KOPT-K1 (cell line): ENCODE data around the gene MPHOSPH9.
A peak's percentile ranks its signal among the peaks of the same experiment; 100 is the strongest.
"Not testable (repeated sequence)": the region's sequence is repeated elsewhere in the genome, so short reads cannot be mapped to it uniquely, and the experiment has no call there.

Experiments used
- H3K27ac ChIP-seq: fragments of 200-600 bp; sonication (generic); 2 replicates; pipeline ENCODE4 v1.5.1; 2016; ENCODE audit warnings: antibody characterized with exemption, mild to moderate bottlenecking, low read depth, low read length; ENCODE audit not compliant: poor library complexity, severe bottlenecking
- H3K36me3 ChIP-seq: fragments of 200-600 bp; sonication (generic); 2 replicates; pipeline ENCODE4 v1.5.1; 2017; ENCODE audit warnings: antibody characterized with exemption, mild to moderate bottlenecking, low read length, moderate library complexity; ENCODE audit not compliant: insufficient read depth
- H3K9me3 ChIP-seq: fragments of 200-600 bp; sonication (generic); 2 replicates; pipeline ENCODE4 v1.5.1; 2017; ENCODE audit warnings: antibody characterized with exemption, low read length, mild to moderate bottlenecking; ENCODE audit not compliant: insufficient read depth, poor library complexity, severe bottlenecking

The MPHOSPH9 gene

GRCh38 chr12:123248129-123248528 lies 15.2 kb upstream of the MPHOSPH9 start:
- H3K9me3 ChIP-seq, H3K27ac ChIP-seq: not testable (repeated sequence)
- H3K36me3 ChIP-seq = peaks cover 46% of the 10 kb centered on the region

DNA sequence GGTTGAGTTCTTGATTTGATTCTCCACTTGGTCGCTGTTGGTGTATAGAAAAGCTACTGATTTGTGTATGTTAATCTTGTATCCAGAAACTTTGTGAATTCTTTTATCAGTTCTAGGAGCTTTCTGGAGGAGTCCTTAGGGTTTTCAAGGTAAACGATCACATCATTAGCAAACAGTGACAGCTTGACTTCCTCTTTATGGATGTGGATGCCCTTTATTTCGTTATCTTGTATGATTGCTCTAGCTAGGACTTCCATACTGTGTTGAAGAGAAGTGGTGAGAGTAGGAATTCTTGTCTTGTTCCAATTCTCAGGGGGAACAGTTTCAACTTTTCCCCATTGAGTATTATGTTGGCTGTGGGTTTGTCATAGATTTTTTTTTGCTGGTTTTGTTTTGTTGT lies 12.7 kb upstream of the MPHOSPH9 start:
- H3K27ac ChIP-seq = no peak overlapping the region
- H3K9me3 ChIP-seq = peaks cover 9% of the 10 kb centered on the region
- peaks cover 53% of the 10 kb centered on the region for H3K36me3 ChIP-seq

DNA sequence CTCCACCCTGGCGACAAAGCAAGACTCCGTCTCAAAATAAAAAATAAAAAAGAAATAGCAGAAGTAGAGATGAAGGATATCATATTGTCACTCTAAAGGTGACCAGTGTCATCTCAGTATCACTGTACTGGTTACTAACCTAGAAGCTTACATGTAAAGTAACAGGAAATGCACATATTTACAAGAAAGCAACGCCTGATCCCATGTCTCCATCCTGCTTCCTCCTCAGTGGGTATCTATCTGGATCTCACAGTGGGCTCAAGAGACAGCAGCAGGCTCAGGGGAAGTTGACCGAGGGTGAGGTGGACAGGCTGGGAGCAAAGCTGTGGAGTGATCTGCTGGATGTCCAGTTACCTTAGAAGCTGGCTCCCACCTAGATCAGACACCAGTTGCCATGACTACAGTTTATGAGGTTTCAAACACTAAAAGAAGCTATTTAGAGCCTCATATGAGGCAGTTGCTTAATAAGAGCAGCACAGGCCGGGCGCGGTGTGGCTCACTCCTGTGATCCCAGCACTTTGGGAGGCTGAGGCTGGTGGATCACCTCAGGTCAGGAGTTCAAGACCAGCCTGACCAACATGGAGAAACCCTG lies 10.8 kb upstream of the MPHOSPH9 start:
- H3K36me3 ChIP-seq = peaks cover 63% of the 10 kb centered on the region
- no peak overlapping the region for H3K27ac ChIP-seq
- peaks cover 9% of the 10 kb centered on the region for H3K9me3 ChIP-seq

GRCh38 chr12:123242116-123242904 lies 9.4 kb upstream of the MPHOSPH9 start:
- Histone ChIP-seq H3K36me3 (peaks cover 57% of the 10 kb centered on the region), H3K9me3 (no peaks in the 10 kb centered on the region), H3K27ac (peak overlapping the region; percentile 22)

DNA sequence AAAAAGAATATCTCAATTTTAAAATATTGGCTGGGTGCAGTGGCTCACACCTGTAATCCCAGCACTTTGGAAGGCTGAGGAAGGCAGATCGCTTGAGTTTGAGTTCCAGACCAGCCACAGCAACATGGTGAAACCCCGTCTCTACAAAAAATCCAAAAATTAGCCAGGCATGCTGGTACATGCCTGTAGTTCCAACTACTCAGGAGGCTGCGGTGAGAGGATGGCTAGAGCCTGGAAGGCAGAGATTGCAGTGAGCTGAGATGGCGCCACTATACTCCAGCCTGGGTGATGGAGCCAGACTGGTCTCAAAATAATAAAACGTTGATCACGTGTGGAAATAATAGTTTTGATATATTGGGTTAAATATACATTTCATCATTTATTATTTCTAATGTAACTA lies 6.0 kb upstream of the MPHOSPH9 start:
- Histone ChIP-seq H3K9me3 (no peaks in the 10 kb centered on the region), H3K36me3 (peaks cover 58% of the 10 kb centered on the region), H3K27ac (no peak overlapping the region)

DNA sequence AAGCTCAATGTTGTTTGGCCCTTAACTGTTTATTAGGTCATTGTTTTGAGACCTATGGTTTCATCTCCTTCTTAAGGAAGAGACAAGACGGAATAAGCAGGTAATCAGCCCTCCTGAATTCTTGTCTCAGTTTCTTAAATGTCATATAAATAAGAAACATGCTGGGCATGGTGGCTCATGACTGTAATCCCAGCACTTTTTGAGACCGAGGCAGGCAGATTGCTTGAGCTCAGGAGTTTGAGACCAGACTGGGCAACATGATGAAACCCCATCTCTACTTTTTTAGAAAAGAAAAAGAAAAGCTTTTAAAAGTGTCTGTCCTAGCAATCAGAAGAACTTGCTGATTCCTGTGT lies 5.4 kb upstream of the MPHOSPH9 start:
- Histone ChIP-seq H3K9me3 (no peaks in the 10 kb centered on the region), H3K36me3 (peaks cover 54% of the 10 kb centered on the region), H3K27ac (no peak overlapping the region)

- no peaks in the 10 kb centered on the region for H3K9me3 ChIP-seq
- peaks cover 51% of the 10 kb centered on the region for H3K36me3 ChIP-seq
- H3K27ac ChIP-seq = no peak overlapping the region
Measured at GRCh38 chr12:123237646-123238329, 4.8 kb upstream of the MPHOSPH9 start.

- Histone ChIP-seq H3K36me3 (peaks cover 20% of the 10 kb centered on the region), H3K9me3 (no peaks in the 10 kb centered on the region), H3K27ac (peak overlapping the region; percentile 94)
Measured at GRCh38 chr12:123233505-123234308, 766 bp upstream of the MPHOSPH9 start.

GRCh38 chr12:123232472-123232806 lies 502 bp downstream of the MPHOSPH9 start:
- H3K9me3 ChIP-seq = no peaks in the 10 kb centered on the region
- peaks cover 28% of the 10 kb centered on the region for H3K36me3 ChIP-seq

GRCh38 chr12:123231931-123232330 lies 1.0 kb downstream of the MPHOSPH9 start:
- H3K9me3 ChIP-seq = no peaks in the 10 kb centered on the region
- peak overlapping the region; percentile 94 for H3K27ac ChIP-seq
- peaks cover 33% of the 10 kb centered on the region for H3K36me3 ChIP-seq

More at GRCh38 chr12:123232472-123232806, 502 bp downstream of the MPHOSPH9 start:
- peak overlapping the region; percentile 94 for H3K27ac ChIP-seq

DNA sequence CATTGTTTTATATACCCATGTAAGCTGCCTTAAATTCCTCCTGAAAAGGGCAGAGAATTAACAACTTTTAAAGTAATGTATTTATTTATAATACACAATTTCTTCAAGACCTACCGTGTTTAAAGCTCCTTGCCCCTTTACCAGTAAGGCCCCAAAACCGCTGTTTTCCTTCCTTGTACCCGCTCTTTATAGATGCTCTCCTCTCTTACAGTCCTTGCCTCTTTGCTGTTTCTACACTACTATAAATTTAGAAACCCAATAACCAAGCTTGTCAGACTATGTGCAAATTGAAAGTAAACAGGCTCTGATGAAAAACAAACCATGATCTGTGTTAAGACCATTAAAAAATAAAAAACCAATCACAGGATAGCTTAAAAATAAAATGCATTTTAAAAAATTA lies 3.9 kb downstream of the MPHOSPH9 start:
- peaks cover 51% of the 10 kb centered on the region for H3K36me3 ChIP-seq
- H3K27ac ChIP-seq = peak overlapping the region; percentile 52
- H3K9me3 ChIP-seq = no peaks in the 10 kb centered on the region

GRCh38 chr12:123227581-123228258 lies 5.2 kb downstream of the MPHOSPH9 start:
- Histone ChIP-seq H3K9me3 (no peaks in the 10 kb centered on the region), H3K27ac (peak overlapping the region; percentile 29), H3K36me3 (peaks cover 53% of the 10 kb centered on the region)

DNA sequence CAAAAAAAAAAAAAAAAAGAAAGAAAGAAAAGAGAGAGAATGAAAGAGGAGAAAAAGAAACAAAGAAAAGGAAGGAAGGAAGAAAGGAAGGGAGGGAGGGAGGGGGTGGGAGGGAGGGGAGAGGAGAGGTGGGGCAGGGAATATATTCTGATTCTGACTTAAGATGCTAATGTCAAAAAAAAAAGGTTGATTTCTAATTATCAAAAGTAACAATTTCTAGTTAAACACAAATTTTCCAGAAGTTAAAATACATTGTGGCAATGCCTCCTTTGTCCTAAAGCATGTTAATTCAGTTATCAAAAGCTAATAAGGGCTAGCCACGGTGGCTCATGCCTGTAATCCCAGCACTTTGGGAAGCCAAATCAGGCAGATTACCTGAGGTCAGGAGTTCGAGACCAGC lies 7.5 kb downstream of the MPHOSPH9 start:
- H3K36me3 ChIP-seq = peaks cover 74% of the 10 kb centered on the region
- H3K27ac ChIP-seq = no peak overlapping the region
- no peaks in the 10 kb centered on the region for H3K9me3 ChIP-seq

GRCh38 chr12:123223241-123223668 lies 9.7 kb downstream of the MPHOSPH9 start:
- Histone ChIP-seq H3K27ac (peak overlapping the region; percentile 74), H3K36me3 (peaks cover 84% of the 10 kb centered on the region), H3K9me3 (no peaks in the 10 kb centered on the region)
